ENCODE measurements around the gene MBIP. TPM values are rescaled to one million over a fixed set of nuclear protein-coding genes. Genes with fewer than 3 reads are reported as not detected.

The MBIP gene
- total RNA-seq, 2 donors from 2014 or later = 4.5 to 10.1 TPM

GRCh38 chr14:36271222-36271621, 49.2 kb downstream of the MBIP start:
- no peak for DNase-seq (ENCODE audit: low spot score)
- Histone ChIP-seq H3K27me3 (peaks cover 0 to 7% of the 10 kb centered on the region in 2 donors), H3K27ac (no peak overlapping the region), H3K4me3 (no peak overlapping the region), H3K4me1 (no peaks in the 10 kb centered on the region), H3K36me3 (no peaks in the 10 kb centered on the region), H3K9me3 (no peaks in the 10 kb centered on the region)
- TF ChIP-seq CTCF (IDR thresholded peaks at IDR 0.05) = no peak

- Histone ChIP-seq H3K4me3 (no peak overlapping the region), H3K9me3 (no peaks in the 10 kb centered on the region), H3K36me3 (no peaks in the 10 kb centered on the region), H3K27me3 (peaks cover 0 to 7% of the 10 kb centered on the region in 2 donors), H3K4me1 (no peaks in the 10 kb centered on the region), H3K27ac (no peak overlapping the region)
- TF ChIP-seq CTCF (IDR thresholded peaks at IDR 0.05) = no peak
- DNase-seq (ENCODE audit: low spot score) = no peak
Observed at GRCh38 chr14:36270191-36270590, 50.2 kb downstream of the MBIP start.

- H3K36me3 ChIP-seq = no peaks in the 10 kb centered on the region
- no peak for DNase-seq (ENCODE audit: low spot score)
- H3K27ac ChIP-seq = no peak overlapping the region
- no peaks in the 10 kb centered on the region for H3K4me1 ChIP-seq
- H3K4me3 ChIP-seq = no peak overlapping the region
- H3K9me3 ChIP-seq = no peaks in the 10 kb centered on the region
- TF ChIP-seq CTCF (IDR thresholded peaks at IDR 0.05) = no peak
- peaks cover 0 to 7% of the 10 kb centered on the region in 2 donors for H3K27me3 ChIP-seq
Observed at GRCh38 chr14:36268121-36268520, 52.3 kb downstream of the MBIP start.

GRCh38 chr14:36264595-36264994, 55.8 kb downstream of the MBIP start:
- H3K4me1 ChIP-seq = no peaks in the 10 kb centered on the region
- H3K36me3 ChIP-seq = no peaks in the 10 kb centered on the region
- H3K9me3 ChIP-seq = no peaks in the 10 kb centered on the region
- no peak overlapping the region for H3K27ac ChIP-seq
- no peak for DNase-seq (ENCODE audit: low spot score)
- no peaks in the 10 kb centered on the region for H3K27me3 ChIP-seq
- H3K4me3 ChIP-seq = no peak overlapping the region
- TF ChIP-seq CTCF (IDR thresholded peaks at IDR 0.05) = no peak

- H3K9me3 ChIP-seq = no peaks in the 10 kb centered on the region
- H3K27ac ChIP-seq = no peak overlapping the region
- no peaks in the 10 kb centered on the region for H3K36me3 ChIP-seq
- H3K4me1 ChIP-seq = no peaks in the 10 kb centered on the region
- H3K27me3 ChIP-seq = no peaks in the 10 kb centered on the region
- no peak overlapping the region for H3K4me3 ChIP-seq
- TF ChIP-seq CTCF (IDR thresholded peaks at IDR 0.05) = no peak
- DNase-seq (ENCODE audit: low spot score) = no peak
Observed at GRCh38 chr14:36264107-36264506, 56.3 kb downstream of the MBIP start.

GRCh38 chr14:36260970-36261640, 59.3 kb downstream of the MBIP start:
- no peak for TF ChIP-seq CTCF (IDR thresholded peaks at IDR 0.05)
- no peak for DNase-seq (ENCODE audit: low spot score)

More at GRCh38 chr14:36260970-36261640, 59.3 kb downstream of the MBIP start:
- Histone ChIP-seq H3K9me3 (no peaks in the 10 kb centered on the region), H3K4me1 (no peaks in the 10 kb centered on the region), H3K36me3 (no peaks in the 10 kb centered on the region), H3K27me3 (no peaks in the 10 kb centered on the region), H3K27ac (no peak overlapping the region), H3K4me3 (no peak overlapping the region)

Data from right atrium auricular region (tissue), 2 donors.